ENCODE measurements around the gene UBA6.

DNA sequence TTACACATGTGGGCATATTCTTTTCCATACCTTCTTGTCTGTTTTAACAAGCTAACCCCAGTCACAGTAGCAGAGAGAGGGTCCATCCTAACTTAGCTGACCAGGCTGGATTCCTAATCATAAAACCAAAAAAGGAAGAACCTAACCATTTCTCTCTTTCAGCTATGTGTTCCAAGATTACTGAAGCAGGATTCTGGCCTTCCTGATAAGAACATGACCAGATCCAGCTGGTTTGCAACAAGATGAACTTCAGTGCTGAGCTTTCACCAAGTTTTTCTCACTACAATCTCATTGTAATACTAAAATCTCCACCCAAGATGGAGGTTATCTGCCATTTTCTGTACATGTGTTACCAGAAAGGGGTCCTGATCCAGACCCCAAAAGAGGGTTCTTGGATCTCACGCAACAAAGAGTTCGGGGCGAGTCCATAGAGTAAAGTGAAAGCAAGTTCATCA is 20.4 kb upstream of the UBA6 start:
- TF ChIP-seq, protein P1, sequence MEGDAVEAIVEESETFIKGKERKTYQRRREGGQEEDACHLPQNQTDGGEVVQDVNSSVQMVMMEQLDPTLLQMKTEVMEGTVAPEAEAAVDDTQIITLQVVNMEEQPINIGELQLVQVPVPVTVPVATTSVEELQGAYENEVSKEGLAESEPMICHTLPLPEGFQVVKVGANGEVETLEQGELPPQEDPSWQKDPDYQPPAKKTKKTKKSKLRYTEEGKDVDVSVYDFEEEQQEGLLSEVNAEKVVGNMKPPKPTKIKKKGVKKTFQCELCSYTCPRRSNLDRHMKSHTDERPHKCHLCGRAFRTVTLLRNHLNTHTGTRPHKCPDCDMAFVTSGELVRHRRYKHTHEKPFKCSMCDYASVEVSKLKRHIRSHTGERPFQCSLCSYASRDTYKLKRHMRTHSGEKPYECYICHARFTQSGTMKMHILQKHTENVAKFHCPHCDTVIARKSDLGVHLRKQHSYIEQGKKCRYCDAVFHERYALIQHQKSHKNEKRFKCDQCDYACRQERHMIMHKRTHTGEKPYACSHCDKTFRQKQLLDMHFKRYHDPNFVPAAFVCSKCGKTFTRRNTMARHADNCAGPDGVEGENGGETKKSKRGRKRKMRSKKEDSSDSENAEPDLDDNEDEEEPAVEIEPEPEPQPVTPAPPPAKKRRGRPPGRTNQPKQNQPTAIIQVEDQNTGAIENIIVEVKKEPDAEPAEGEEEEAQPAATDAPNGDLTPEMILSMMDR (IDR thresholded peaks at IDR 0.05) = no peak
- TF ChIP-seq EZH2 (IDR thresholded peaks at IDR 0.05; ENCODE audit: borderline replicate concordance, insufficient read depth, low read depth, low read length, poor library complexity, severe bottlenecking) = no peak
